ENCODE data around the gene UBE2U. TPM values are rescaled to one million over a fixed set of nuclear protein-coding genes. Genes with fewer than 3 reads are reported as not detected.

The UBE2U gene
- polyA plus RNA-seq, 1 experiment = not detected

DNA sequence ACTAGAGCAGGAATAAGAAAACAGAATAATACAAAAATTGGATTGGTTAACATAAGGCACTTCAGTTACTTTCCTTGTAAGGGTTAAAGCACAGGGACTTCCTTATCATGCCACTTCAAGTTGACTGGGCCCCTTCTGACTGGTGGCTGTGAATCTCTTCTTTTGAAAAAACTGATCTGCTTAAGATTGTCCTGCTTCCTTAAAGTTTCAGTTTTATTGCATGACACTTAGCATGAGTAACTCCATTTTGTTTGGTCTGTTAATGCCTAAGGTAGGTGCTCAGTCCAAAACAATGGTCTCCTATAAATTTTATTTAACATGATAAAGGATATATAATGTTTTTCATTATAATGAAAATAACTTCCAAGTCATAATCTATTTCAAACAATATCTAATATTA, 37.6 kb downstream of the UBE2U start:
- Histone ChIP-seq H3K4me3 (ENCODE audit: low read depth, low read length) (no peak overlapping the region), H3K9me3 (ENCODE audit: control insufficient read depth, insufficient read depth, low read length) (no peaks in the 10 kb centered on the region), H3K27me3 (ENCODE audit: control insufficient read depth, insufficient read depth, low read length) (no peaks in the 10 kb centered on the region), H3K27ac (ENCODE audit: low read depth, low read length) (no peak overlapping the region)
- TF ChIP-seq, protein P1, sequence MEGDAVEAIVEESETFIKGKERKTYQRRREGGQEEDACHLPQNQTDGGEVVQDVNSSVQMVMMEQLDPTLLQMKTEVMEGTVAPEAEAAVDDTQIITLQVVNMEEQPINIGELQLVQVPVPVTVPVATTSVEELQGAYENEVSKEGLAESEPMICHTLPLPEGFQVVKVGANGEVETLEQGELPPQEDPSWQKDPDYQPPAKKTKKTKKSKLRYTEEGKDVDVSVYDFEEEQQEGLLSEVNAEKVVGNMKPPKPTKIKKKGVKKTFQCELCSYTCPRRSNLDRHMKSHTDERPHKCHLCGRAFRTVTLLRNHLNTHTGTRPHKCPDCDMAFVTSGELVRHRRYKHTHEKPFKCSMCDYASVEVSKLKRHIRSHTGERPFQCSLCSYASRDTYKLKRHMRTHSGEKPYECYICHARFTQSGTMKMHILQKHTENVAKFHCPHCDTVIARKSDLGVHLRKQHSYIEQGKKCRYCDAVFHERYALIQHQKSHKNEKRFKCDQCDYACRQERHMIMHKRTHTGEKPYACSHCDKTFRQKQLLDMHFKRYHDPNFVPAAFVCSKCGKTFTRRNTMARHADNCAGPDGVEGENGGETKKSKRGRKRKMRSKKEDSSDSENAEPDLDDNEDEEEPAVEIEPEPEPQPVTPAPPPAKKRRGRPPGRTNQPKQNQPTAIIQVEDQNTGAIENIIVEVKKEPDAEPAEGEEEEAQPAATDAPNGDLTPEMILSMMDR (IDR thresholded peaks at IDR 0.05; ENCODE audit: low read depth, low read length) = no peak
- DNase-seq (ENCODE audit: low read depth, low spot score) = no peak
- ChIA-PET CTCF (interaction anchor here (0.7 to 8.1 kb wide), 5 partner anchors 467 to 683 kb away, joined by 3 to 141 read pairs (median 104); partner anchors contain the start of gene ROR1), POLR2A (no interaction called here)

DNA sequence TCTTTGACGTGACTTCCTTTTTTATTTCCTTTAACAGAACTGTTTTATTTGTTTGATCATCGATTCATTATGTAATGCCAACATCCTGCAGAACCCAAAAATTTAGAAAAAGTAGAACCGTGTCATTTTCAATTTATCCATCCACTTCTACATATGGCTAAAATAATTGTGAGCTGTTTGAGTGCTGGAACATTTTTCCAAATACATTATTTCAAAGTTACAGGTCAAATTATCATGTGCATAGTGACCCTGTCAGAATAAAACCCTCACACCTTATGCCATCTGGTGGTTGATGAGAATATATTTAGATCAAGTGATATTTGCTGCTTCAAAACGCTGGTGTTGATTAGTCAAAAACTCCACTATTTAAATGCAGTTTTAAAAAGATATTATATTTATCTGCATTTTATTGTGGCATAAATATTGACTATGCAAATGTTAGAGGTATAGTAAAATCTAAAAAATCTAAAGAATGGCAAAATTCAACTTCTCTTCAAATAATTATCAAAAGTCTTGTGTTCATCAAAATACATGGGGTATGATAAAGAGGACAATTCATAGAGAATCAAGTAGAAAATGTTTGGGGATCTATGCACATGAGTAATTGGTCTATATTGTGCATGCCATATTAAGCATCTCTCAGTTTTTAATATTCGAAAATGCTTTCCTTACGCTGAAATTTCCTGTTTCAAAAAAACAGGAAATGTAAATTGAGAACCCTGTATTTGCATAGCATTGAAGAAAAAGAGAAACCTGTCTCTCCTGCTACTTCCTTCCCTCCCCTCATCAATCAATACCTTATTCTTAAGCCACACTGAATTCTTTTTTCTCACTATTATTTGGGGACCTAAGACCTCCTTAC, 39.7 kb downstream of the UBE2U start:
- H3K27me3 ChIP-seq (ENCODE audit: control insufficient read depth, insufficient read depth, low read length) = no peaks in the 10 kb centered on the region
- H3K9me3 ChIP-seq (ENCODE audit: control insufficient read depth, insufficient read depth, low read length) = no peaks in the 10 kb centered on the region
- ChIA-PET POLR2A (no interaction called here), CTCF (interaction anchor here (0.6 to 8.1 kb wide), 26 partner anchors 14 to 688 kb away, joined by 3 to 141 read pairs (median 4); no protein-coding TSS in a partner anchor)
- TF ChIP-seq, protein P1 (IDR thresholded peaks at IDR 0.05; ENCODE audit: low read depth, low read length) = peak; percentile 49
- no peak overlapping the region for H3K27ac ChIP-seq (ENCODE audit: low read depth, low read length)
- H3K4me3 ChIP-seq (ENCODE audit: low read depth, low read length) = no peak overlapping the region
- no peak for DNase-seq (ENCODE audit: low read depth, low spot score)

DNA sequence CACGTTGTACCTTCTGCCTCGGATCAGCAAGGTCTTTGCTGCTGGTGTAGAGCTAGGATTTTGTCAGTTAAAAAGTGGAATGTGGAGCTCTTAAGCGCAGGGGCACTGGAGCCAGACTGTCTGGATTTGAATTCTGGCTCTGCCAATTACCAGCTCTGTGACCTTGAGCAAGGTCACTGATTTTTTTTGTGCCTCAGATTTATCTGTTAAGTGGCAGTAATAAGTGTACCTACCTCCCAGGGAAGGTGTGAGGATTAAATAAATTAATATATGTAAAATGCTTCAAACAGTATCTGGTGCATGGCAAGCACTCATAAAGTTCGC, 40.3 kb downstream of the UBE2U start:
- no peaks in the 10 kb centered on the region for H3K27me3 ChIP-seq (ENCODE audit: control insufficient read depth, insufficient read depth, low read length)
- ChIA-PET POLR2A (no interaction called here), CTCF (interaction anchor here (0.6 to 8.1 kb wide), 14 partner anchors 27 to 689 kb away, joined by 3 to 141 read pairs (median 6); no protein-coding TSS in a partner anchor)
- H3K4me3 ChIP-seq (ENCODE audit: low read depth, low read length) = no peak overlapping the region
- no peak for DNase-seq (ENCODE audit: low read depth, low spot score)
- TF ChIP-seq, protein P1 (IDR thresholded peaks at IDR 0.05; ENCODE audit: low read depth, low read length) = no peak
- H3K27ac ChIP-seq (ENCODE audit: low read depth, low read length) = no peak overlapping the region
- no peaks in the 10 kb centered on the region for H3K9me3 ChIP-seq (ENCODE audit: control insufficient read depth, insufficient read depth, low read length)

GRCh38 chr1:64245495-64245894, 42.1 kb downstream of the UBE2U start:
- H3K27ac ChIP-seq (ENCODE audit: low read depth, low read length) = no peak overlapping the region
- CTCF ChIA-PET = interaction anchor here (0.9 to 8.1 kb wide), 9 partner anchors 10 to 669 kb away, joined by 4 to 141 read pairs (median 18); no protein-coding TSS in a partner anchor
- no peak overlapping the region for H3K4me3 ChIP-seq (ENCODE audit: low read depth, low read length)
- TF ChIP-seq, protein P1 (IDR thresholded peaks at IDR 0.05; ENCODE audit: low read depth, low read length) = no peak
- H3K27me3 ChIP-seq (ENCODE audit: control insufficient read depth, insufficient read depth, low read length) = no peaks in the 10 kb centered on the region
- no peak for DNase-seq (ENCODE audit: low read depth, low spot score)
- POLR2A ChIA-PET = no interaction called here
- H3K9me3 ChIP-seq (ENCODE audit: control insufficient read depth, insufficient read depth, low read length) = no peaks in the 10 kb centered on the region

- CTCF ChIA-PET = interaction anchor here (0.5 to 8.1 kb wide), 57 partner anchors 8 to 1407 kb away, joined by 3 to 141 read pairs (median 4); partner anchors contain the start of gene PGM1
- Histone ChIP-seq H3K27ac (ENCODE audit: low read depth, low read length) (no peak overlapping the region), H3K9me3 (ENCODE audit: control insufficient read depth, insufficient read depth, low read length) (no peaks in the 10 kb centered on the region), H3K27me3 (ENCODE audit: control insufficient read depth, insufficient read depth, low read length) (no peaks in the 10 kb centered on the region), H3K4me3 (ENCODE audit: low read depth, low read length) (no peak overlapping the region)
- no peak for DNase-seq (ENCODE audit: low read depth, low spot score)
- POLR2A ChIA-PET = no interaction called here
- TF ChIP-seq, protein P1 (IDR thresholded peaks at IDR 0.05; ENCODE audit: low read depth, low read length) = peak; percentile 69
These were observed 43.0 kb downstream of the UBE2U start for GRCh38 chr1:64246294-64246917.

All from AG04450 (cell line).